Inferior parietal cortex (tissue), 1 donor: Measurements from ENCODE around the gene PDE4DIP.
"Not testable (repeated sequence)": the region's sequence is repeated elsewhere in the genome, so short reads cannot be mapped to it uniquely, and the experiment has no call there.

Experiments
- DNase-seq: peaks from one replicate; pipeline ENCODE4 v3.0.0-alpha.2; 2016; ENCODE audit errors: extremely low spot score

Gene PDE4DIP

DNA sequence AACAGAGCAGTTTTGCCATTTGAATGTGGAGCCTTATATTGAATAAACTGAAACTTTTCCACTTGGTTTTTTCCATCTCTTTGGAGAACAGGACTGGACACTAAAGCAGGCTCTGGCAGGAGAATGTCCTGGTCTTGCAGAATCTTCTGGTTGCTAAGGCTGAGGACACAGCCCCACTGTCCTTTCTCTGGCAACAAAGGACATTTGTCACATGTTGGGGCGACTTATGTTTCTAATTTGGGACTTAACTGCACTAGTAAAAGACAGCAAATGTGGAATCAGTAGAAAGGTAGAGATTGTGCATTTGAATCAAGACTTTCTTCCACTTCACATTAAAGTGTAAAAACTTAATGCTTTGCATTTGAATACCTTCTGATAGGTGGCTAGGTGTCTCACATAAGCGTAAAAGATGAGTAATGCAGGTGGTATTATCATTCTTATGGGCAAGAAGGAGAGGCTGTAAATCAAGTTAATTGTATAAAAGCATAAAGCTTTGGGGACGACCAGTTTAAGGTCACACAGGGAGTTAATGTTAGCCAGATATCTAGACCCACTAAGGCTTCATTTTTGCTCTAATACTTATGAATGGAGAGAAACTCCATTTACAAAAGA, 74.7 kb downstream of the PDE4DIP start:
- DNase-seq: peak; percentile 7

DNA sequence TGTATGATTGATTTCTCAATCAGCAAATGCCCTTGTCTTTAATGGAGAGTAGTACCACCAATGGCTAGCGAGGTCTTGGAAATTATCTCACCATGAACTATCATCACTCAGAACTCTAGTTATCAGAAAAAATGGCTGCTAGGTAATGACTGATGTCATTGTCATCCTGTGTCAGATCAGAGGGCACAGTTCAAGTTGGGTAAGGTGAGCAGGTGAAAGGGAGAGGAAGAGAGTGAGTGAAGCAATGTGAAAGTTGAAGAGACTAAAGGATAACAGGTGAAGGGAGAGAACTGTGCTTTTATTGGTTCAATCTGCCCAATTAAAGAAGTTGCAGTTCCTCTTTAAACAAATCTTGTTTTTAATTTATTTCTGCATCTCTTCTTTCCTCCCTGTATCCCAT, 76.8 kb downstream of the PDE4DIP start:
- DNase-seq: not testable (repeated sequence)

DNA sequence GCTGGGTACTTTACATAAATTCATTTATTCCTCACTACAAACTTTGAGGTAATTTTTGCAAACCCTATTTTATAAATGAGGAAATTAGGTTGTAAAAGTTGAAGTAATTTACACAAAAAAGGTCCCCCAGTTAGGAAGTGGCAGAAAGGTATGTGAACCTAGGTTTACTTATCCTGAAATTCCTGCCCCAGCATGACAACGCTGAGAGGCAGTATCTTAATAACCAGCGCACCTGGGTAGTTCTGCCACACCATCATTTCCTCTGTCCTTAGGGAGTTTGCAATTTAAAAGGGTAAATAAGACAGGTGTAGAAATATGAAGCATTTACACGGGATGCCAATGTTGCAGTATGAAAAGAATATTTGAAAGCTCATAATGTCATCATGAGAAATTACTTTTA, 79.6 kb downstream of the PDE4DIP start:
- not testable (repeated sequence) for DNase-seq

DNA sequence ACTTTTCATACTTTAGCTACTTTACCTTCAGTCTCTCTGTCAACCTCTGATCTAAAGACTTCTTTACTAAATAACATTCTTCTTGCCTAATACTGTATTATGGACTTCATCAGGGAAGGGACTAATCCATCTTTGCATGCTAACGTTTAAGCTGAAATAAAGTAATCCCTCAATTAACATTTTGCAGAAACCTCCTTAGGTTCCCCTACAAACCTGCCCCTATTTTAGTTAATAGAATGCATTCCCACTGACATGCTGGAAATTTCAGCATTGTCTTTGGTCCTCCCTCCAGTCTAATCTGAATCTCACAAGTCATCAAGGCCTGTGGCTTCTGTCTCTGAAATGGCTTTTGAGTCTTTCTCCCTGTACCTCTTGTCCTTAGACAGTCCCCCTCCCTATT, 83.4 kb downstream of the PDE4DIP start:
- DNase-seq: not testable (repeated sequence)

DNA sequence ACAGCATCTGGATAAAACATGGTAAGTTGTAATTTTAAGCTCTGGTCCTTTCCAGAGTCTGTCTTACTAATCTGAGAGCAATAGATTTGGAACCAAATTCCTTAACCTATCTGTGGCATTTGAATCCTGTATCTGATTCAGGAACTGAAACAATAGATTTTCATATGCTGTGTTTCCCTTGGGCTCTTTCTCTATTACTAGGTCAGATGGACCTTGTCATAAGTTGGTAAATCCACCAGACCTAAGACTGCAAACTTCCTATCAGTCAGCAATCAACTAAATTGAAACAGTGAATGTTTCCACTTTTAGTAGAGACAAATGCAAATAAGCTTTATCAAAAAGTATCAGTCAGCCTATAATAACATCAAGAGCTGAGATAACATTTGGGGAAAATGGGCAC, 85.0 kb downstream of the PDE4DIP start:
- not testable (repeated sequence) for DNase-seq

DNA sequence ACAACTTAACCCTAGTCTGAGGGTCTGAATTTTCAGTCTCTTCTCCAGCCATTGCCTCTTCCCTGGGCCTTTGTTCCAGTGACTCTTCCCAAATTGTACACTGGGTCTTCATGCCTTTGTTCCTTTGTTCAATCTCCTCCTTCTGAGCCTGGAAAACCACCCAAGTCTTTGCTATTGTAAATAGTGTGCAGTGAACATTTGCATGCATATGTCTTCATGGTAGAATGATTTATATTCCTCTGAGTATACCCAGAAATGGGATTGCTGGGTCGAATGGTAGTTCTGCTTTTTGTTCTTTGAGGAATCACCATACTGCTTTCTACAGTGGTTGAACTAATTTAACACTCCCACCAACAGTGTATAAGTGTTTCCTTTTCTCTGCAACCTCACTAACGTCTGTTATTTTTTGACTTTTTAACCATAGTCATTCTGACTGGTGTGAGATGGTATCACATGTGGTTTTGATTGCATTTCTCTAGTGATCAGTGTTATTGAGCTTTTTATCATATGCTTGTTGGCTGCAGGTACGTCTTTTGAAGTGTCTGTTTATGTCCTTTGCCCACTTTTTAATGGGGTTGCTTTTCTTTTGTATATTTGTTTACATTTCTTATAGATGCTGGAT, 91.3 kb downstream of the PDE4DIP start:
- DNase-seq: not testable (repeated sequence)

DNA sequence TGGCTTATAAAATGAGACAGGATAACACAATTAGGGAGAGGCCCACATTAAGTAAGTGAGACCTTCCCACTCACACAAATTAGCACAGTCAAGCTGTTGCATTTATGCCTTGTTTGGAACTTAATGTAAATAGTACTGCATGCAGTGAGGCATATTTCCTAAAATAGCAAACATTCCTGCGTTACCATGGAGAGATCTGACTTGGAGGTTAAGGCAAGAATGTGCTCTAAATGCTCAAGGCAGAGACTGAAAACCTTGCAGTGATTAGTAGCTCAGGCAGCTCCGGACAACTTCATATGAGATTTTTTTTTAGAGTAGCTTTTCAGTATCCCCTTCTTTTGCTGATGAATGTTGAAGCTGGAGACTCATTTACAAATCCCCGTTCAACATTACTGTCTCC, 98.7 kb downstream of the PDE4DIP start:
- DNase-seq: not testable (repeated sequence)

DNA sequence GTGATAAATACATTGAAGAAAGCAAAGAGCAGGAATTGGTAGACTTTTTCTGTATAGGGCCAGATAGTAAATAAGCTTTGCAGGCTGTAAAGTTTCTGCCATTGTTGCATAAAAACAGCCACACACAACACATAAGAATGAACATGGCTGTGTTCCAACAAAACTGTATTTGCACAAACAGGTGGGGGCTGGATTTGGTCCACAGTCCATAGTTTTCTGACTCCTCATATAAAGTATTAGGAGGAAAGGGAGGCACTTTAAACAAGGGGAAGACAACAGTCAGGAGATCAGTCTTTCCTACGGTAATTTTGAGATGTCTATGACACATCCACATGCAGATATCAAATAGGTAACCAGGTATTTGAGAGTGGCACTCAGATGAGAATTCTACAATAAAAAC, 100.9 kb downstream of the PDE4DIP start:
- DNase-seq: not testable (repeated sequence)

DNA sequence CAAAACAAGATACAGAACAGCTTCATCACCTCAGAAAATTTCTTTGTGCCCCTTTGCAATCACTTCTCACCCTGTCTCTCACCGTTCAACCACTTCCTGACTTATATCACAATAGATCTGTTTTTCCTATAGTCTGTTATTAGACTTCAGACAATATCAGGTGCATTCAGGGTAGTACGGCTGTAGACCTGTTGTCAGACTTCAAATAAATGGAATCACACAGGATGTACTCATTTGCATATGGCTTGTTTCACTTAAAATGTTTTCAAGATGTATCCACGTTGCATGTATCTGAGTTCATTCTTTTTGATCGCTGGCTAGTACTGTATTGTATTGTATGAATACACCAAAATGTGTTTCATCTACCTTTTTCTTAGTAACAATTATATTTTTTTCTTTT, 104.5 kb downstream of the PDE4DIP start:
- not testable (repeated sequence) for DNase-seq

DNA sequence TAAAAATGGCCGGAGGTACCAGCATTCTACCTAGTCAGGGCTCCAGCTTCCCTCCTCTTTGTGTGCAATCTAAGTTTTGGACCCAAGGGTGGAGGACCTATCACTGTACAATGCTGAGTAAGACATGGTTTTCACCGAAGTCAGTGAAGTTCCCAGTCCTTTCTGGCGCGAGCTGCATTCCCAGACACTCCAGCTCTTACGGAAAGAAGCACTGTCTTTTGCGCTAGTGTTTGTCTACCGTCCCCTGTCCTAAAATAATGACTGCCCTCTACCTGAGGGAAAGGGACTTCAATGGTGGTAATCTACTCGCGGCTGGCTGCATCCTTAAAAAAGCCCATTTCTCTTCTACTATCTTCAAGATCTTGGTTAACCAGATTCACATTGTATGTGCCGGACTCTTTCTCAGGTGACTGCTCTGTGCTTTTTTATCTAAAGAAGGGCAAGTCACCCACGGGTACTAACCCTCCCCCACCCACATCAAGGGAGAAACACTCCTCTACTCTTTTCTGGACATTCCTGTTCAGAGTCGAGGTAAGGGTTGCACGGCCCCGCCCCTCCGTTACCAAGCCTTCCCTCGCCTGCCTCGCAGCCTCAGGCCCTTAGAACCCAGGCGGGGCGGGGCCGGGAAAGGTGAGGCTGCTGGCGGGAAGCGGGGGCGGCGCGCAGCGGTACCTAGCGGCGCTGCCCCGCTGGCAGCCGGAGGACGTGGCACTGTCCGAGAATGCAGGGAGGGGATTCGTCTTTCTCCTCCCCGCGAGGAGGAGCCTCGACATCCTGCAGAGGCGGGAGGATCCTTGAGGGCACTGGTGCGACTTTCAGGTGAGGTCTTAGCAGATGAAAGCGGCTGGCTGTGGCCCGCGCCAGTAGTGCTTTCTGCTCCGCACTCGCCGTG, 107.4 kb downstream of the PDE4DIP start:
- DNase-seq: peak; percentile 71

DNA sequence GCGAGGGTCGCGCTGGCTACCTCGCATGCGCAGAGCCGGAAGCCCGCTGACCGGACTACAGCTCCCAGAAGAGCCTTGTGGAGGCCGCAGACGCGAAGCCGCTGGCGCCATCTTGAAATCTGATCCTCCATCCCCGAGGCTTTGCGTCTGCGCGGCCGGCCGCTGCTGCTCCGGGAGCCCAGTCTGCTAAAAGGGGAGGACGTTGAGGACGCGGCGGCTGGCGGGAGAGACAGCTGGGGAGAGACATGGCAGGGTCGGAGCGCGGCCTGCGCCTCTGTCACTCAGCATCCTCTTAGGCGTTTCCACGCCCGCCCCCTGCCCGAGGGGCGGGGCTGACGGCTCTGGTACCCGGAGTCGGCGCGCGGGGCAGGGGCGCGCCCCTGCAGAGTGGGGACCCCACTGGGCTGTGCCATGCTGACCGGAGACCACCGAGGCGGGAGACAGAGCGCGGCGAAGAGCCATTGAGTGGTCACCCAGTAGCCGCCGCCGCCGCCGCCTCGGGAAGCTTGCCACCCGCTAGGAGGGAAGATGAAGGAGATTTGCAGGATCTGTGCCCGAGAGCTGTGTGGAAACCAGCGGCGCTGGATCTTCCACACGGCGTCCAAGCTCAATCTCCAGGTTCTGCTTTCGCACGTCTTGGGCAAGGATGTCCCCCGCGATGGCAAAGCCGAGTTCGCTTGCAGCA, 108.2 kb downstream of the PDE4DIP start:
- DNase-seq: not testable (repeated sequence)

DNA sequence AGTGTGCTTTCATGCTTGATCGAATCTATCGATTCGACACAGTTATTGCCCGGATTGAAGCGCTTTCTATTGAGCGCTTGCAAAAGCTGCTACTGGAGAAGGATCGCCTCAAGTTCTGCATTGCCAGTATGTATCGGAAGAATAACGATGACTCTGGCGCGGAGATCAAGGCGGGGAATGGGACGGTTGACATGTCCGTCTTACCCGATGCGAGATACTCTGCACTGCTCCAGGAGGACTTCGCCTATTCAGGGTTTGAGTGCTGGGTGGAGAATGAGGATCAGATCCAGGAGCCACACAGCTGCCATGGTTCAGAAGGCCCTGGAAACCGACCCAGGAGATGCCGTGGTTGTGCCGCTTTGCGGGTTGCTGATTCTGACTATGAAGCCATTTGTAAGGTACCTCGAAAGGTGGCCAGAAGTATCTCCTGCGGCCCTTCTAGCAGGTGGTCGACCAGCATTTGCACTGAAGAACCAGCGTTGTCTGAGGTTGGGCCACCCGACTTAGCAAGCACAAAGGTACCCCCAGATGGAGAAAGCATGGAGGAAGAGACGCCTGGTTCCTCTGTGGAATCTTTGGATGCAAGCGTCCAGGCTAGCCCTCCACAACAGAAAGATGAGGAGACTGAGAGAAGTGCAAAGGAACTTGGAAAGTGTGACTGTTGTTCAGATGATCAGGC, 108.8 kb downstream of the PDE4DIP start:
- peak; percentile 54 for DNase-seq

DNA sequence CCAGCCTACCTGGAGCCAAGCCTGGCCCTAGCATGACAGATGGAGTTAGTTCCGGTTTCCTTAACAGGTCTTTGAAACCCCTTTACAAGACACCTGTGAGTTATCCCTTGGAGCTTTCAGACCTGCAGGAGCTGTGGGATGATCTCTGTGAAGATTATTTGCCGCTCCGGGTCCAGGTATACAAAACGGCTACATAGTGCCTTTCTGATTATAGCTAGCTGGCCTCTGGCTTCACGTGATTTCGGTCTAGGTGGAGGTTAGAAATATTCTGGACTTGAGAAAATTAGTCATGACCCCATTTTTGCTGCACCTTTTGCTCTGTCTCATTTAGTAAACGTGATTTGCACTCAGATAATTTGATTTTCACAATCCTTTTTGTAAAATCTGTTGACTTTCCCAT, 109.5 kb downstream of the PDE4DIP start:
- not testable (repeated sequence) for DNase-seq

DNA sequence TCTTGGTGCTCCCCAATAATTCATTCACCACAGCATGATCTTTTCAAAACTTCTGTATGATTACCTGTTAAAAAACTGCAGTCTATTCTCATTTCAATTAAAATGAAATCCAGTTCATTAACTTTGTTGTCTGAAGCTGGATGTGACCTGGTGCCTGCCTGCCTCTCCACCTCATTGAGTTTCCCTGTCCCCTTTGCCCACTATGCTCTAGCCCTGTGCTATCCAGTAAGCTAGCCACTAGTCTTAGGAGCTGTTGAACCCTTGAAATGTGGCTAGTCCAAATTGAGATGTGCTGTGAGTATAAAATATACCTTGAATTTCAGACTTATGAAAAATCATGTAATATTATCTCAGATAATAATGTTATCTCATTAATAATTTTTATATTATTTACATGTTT, 114.1 kb downstream of the PDE4DIP start:
- not testable (repeated sequence) for DNase-seq

DNA sequence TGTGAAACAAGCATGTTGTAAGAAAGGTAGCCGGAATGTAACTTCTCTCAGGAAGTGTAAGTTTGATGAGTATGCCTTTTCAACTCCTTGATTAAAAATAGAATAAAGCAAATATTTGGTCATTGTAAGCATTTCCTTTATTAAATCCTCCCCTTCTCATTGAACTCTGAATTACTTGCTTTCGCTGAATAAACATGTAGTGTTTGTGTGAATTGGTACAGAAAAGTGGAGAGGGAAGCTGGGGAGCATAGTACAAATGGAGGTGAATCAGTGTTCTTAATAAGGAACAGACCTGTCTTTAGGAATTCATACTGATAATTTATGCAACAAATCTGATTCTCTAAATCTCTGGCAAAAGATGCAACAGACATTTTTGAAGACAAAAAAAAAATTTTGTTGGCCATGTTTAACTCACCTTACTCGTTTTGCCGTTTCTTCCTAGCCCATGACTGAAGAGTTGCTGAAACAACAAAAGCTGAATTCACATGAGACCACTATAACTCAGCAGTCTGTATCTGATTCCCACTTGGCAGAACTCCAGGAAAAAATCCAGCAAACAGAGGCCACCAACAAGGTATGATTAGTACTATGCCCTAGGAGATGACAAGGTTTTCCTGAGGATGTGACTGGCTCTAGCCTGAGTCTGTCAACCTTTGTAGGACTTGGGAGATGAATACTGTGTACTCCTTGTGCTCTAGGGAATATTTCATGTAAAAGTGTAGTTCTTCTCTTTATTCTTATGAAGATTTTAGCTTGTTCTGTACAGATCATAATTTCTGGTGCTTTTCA, 116.2 kb downstream of the PDE4DIP start:
- DNase-seq: not testable (repeated sequence)

DNA sequence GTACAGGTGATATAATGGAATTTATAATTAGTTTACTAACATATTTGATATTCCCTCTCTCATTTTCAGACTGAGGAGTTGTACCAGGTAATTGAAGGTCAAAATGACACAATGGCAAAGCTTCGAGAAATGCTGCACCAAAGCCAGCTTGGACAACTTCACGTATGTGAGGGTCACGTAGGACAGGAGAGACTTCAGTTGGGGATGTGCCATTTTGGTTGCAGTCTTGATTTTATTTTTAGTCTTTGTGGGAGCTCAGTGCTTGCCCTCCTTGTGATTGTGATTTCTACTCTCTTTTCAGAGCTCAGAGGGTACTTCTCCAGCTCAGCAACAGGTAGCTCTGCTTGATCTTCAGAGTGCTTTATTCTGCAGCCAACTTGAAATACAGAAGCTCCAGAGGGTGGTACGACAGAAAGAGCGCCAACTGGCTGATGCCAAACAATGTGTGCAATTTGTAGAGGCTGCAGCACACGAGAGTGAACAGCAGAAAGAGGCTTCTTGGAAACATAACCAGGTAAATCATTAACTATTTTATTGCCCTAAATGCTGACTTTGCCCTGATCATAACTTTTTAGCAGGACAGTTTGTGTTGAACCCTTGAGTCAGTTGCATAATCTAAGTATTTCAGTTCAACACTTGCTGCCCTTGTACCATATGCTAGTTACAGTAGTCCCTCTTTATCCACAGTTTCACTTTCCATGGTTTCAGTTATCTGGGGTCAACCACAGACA, 118.1 kb downstream of the PDE4DIP start:
- DNase-seq: not testable (repeated sequence)

DNA sequence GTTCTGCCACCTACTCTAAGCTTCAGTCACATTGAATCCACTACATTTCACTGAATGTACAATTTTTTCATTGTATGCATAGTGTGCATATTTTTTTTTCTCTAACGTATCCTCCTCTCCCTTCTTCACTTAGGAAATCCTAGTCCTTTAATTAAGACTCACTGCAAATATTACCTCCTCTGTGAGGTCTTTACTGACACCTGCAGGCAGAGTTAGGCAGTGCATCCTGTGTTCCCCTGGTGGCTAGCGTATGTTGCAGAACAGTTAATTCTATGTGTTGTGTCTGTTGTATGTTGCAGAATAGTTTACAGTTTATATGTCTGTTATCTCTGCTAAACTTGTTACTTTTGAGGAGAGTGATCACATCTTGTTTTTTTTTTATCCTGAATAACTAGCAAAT, 121.9 kb downstream of the PDE4DIP start:
- DNase-seq: not testable (repeated sequence)

DNA sequence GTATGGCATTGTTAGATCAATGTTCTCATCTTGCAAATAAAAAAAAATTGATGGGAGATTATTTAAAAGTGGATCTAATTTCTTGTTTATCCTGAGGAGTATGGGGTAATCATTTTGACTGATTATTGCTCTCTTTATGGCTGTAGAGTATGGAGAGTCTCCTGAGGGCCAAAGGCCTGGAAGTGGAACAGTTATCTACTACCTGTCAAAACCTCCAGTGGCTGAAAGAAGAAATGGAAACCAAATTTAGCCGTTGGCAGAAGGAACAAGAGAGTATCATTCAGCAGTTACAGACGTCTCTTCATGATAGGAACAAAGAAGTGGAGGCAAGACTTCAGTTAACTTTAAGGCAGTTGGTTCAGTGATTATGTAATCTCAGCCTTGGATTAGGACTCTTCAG, 123.4 kb downstream of the PDE4DIP start:
- DNase-seq: not testable (repeated sequence)

DNA sequence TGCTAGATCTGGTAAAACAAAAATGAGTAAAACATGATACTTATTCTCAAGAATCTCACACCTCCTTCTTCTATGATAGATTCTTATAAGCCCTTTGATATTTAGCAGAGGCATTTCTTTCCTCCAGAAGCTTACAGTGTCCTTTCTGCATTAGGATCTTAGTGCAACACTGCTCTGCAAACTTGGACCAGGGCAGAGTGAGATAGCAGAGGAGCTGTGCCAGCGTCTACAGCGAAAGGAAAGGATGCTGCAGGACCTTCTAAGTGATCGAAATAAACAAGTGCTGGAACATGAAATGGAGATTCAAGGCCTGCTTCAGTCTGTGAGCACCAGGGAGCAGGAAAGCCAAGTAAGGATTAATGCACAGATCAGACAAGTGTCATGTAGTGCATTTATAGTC, 124.5 kb downstream of the PDE4DIP start:
- DNase-seq: not testable (repeated sequence)

DNA sequence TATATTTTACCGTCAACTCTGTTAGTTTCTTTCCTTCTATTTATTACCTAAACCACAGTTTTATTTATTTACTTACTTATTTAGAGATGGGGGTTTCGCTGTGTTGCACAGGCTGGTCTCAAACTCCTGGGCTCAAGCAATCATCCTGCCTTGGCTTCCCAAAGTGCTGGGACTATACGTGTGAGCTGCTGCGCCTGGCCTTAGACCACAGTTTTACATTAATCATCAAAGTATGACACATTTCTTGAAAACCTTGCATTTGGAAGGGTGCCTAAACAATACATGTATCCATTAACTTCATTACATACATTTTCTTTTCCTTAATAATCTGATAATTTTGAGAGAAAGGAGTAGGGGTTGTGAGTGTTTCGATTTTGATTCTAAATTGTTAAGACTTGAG, 124.9 kb downstream of the PDE4DIP start:
- DNase-seq: not testable (repeated sequence)
